ENCODE measurements around the gene TMEM164.

TMEM164 gene

GRCh38 chrX:110173192-110174175 lies 170.6 kb downstream of the TMEM164 start:
- no peak for DNase-seq

GRCh38 chrX:110175146-110175545 lies 172.2 kb downstream of the TMEM164 start:
- no peak for DNase-seq

GRCh38 chrX:110175696-110176095 lies 172.8 kb downstream of the TMEM164 start:
- no peak for DNase-seq

GRCh38 chrX:110178179-110178865 lies 175.4 kb downstream of the TMEM164 start:
- DNase-seq = no peak

GRCh38 chrX:110180176-110180927 lies 177.4 kb downstream of the TMEM164 start:
- no peak for DNase-seq

- DNase-seq = no peak
Measured at GRCh38 chrX:110180928-110181310, 178.0 kb downstream of the TMEM164 start.

GRCh38 chrX:110181459-110182137 lies 178.7 kb downstream of the TMEM164 start:
- DNase-seq = no peak

GRCh38 chrX:110182362-110182761 lies 179.4 kb downstream of the TMEM164 start:
- no peak for DNase-seq

GRCh38 chrX:110182865-110183264 lies 180.0 kb downstream of the TMEM164 start:
- DNase-seq = no peak

- DNase-seq = no peak
Measured at GRCh38 chrX:110183314-110183713, 180.4 kb downstream of the TMEM164 start.

- no peak for DNase-seq
Measured at GRCh38 chrX:110188701-110189558, 186.0 kb downstream of the TMEM164 start.

- DNase-seq = no peak
Measured at GRCh38 chrX:110192516-110192915, 189.6 kb downstream of the TMEM164 start.

GRCh38 chrX:110194977-110195376 lies 192.1 kb downstream of the TMEM164 start:
- no peak for DNase-seq

- no peak for DNase-seq
Measured at GRCh38 chrX:110201799-110202198, 198.9 kb downstream of the TMEM164 start.

GRCh38 chrX:110204986-110205385 lies 202.1 kb downstream of the TMEM164 start:
- no peak for DNase-seq

GRCh38 chrX:110208092-110208491 lies 205.2 kb downstream of the TMEM164 start:
- no peak for DNase-seq

GRCh38 chrX:110210417-110211139 lies 207.7 kb downstream of the TMEM164 start:
- DNase-seq = no peak

- DNase-seq = no peak
Measured at GRCh38 chrX:110211340-110211739, 208.4 kb downstream of the TMEM164 start.

GRCh38 chrX:110212299-110212698 lies 209.4 kb downstream of the TMEM164 start:
- no peak for DNase-seq

- no peak for DNase-seq
Measured at GRCh38 chrX:110213183-110213582, 210.3 kb downstream of the TMEM164 start.

- DNase-seq = no peak
Measured at GRCh38 chrX:110214684-110215083, 211.8 kb downstream of the TMEM164 start.

Measured in activated naive CD4-positive, alpha-beta T cell treated with Interleukin-2 at 50 U/mL for 16 hours (primary cell).